Measurements from ENCODE around the gene ATP9A.

ATP9A gene

GRCh38 chr20:51591871-51592270 is 176.3 kb downstream of the ATP9A start:
- H3K4me3 ChIP-seq, result no peak overlapping the region
- peak overlapping the region in 1 of 21 experiments; percentile 54 for H3K27ac ChIP-seq

- H3K4me3 ChIP-seq, result no peak overlapping the region
- no peak overlapping the region for H3K27ac ChIP-seq
Measured at GRCh38 chr20:51588762-51589161, 179.4 kb downstream of the ATP9A start.

DNA sequence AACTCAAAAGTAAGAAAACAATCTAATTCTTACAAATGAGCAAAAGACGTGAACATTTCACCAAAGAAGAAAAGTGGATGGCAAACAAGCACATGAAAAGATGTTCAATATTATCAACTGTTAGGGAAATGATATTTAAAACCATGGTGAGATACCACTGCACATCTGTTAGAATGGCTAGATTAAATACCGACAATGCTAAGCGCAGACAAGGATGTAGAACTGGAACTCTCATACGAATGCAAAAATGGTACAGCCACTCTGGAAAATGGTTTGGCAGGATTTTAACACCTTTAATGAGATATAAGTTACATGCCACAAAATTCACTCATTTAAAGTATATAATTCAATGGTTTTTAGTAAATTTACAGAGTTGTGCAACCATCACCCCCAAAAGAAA is 181.0 kb downstream of the ATP9A start:
- H3K27ac ChIP-seq, result no peak overlapping the region
- no peak overlapping the region for H3K4me3 ChIP-seq

GRCh38 chr20:51586005-51586440 is 182.2 kb downstream of the ATP9A start:
- Histone ChIP-seq H3K4me3 (no peak overlapping the region), H3K27ac (no peak overlapping the region)

GRCh38 chr20:51585148-51585547 is 183.0 kb downstream of the ATP9A start:
- H3K4me3 ChIP-seq, result no peak overlapping the region
- H3K27ac ChIP-seq, result no peak overlapping the region

DNA sequence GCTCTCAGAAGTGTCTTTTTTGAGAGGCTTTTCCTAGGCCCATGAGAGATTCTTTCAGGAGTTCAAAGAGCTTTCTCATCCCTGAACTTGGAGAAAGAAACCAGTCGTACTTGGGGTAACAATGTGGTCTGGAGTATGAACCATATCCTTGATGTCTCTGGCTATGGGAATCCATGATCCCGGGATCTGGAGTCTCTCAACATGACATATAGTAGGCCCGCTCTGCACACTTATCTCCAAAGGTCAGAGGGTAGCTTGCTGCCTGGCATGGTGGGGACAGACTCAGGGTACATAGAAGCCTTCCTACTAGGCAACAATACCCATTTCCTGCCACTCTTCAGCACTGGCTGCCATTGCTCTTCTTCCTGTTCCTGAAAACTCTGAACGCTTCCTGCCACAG is 183.5 kb downstream of the ATP9A start:
- Histone ChIP-seq H3K4me3 (no peak overlapping the region), H3K27ac (no peak overlapping the region)

- Histone ChIP-seq H3K4me3 (no peak overlapping the region), H3K27ac (no peak overlapping the region)
Measured at GRCh38 chr20:51584116-51584515, 184.1 kb downstream of the ATP9A start.

GRCh38 chr20:51583499-51583898 is 184.7 kb downstream of the ATP9A start:
- Histone ChIP-seq H3K4me3 (no peak overlapping the region), H3K27ac (peak overlapping the region in 1 of 21 experiments; percentile 23)

GRCh38 chr20:51583073-51583472 is 185.1 kb downstream of the ATP9A start:
- Histone ChIP-seq H3K27ac (peak overlapping the region in 1 of 21 experiments; percentile 23), H3K4me3 (no peak overlapping the region)

GRCh38 chr20:51581571-51581970 is 186.6 kb downstream of the ATP9A start:
- Histone ChIP-seq H3K4me3 (no peak overlapping the region), H3K27ac (no peak overlapping the region)

- Histone ChIP-seq H3K4me3 (no peak overlapping the region), H3K27ac (peak overlapping the region in 1 of 21 experiments; percentile 34)
Measured at GRCh38 chr20:51579137-51579536, 189.1 kb downstream of the ATP9A start.

GRCh38 chr20:51578145-51578459 is 190.1 kb downstream of the ATP9A start:
- no peak overlapping the region for H3K27ac ChIP-seq
- H3K4me3 ChIP-seq, result no peak overlapping the region

- Histone ChIP-seq H3K4me3 (no peak overlapping the region), H3K27ac (no peak overlapping the region)
Measured at GRCh38 chr20:51577432-51578144, 190.6 kb downstream of the ATP9A start.

DNA sequence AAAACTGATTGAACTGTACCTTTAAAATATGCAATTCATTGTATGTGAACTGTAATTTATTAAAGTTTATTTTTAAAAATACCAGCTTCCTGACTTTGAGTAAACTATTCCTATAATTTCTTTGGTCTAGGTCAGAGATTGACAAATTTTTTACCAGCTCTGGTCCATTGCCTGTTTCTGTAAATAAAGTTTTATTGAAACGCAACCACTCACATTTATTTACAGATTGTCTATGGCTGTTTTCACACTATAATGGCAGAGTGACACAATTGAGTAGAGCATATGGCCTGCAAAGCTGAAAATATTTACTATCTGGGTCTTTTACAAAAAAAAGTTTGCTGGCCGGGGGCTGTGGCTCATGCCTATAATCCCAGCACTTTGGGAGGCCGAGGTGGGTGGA is 192.7 kb downstream of the ATP9A start:
- no peak overlapping the region for H3K4me3 ChIP-seq
- no peak overlapping the region for H3K27ac ChIP-seq

DNA sequence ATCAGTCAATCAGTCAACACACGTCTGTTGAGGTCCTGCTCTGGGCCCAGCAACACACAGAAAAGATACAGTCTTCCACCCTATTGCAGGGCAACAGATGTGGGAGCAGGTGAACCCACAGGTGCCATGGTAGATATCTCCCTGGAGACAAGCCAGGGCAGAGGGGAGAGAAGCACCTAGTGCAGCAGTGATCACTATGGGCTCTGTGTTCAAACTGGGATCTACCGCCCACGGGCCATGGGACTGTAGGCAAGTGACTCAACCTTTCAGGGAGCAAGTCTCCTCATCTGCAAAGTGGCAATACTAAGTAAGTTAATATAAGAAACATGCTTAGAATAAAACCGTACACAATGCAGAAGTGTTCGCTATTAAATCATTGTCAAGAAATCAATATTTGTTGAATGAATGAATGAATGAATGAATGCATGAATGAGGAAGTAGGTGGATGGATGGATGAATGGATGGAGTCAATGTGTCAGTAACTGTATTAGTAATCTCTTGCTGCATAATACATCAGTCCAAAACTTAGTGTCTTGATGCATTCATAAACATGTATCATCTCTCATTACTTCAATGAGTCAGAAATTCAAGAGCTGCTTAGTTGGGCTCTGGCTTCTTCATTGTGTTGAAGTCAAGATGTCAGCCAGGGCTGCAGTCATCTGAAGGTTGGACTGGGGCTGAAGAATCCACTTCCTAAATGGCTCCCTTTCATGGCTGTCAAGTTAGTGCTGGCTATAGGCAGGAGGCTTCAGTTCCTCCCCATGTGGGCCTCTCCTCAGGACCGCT is 193.7 kb downstream of the ATP9A start:
- Histone ChIP-seq H3K27ac (peak overlapping the region in 1 of 21 experiments; percentile 0), H3K4me3 (no peak overlapping the region)

- H3K27ac ChIP-seq, result peak overlapping the region in 2 of 21 experiments; percentile 0 to 19
- no peak overlapping the region for H3K4me3 ChIP-seq
Measured at GRCh38 chr20:51573576-51574243, 194.5 kb downstream of the ATP9A start.

DNA sequence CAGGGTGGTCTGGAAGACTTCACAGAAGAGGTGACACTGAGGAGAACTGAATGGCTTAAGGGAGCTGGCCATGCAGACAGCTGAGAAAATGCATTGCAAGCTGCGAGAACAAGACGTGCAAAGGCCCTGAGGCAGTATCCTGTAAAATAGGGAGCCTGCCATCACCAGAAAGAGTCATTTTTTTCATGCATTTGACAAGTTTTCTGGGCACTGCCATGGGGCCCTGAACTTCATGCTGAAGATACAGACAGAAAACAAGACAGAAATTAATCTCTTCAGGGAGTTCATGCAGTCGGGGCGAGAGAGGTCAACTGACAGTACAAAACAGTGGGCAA is 196.8 kb downstream of the ATP9A start:
- H3K27ac ChIP-seq, result no peak overlapping the region
- H3K4me3 ChIP-seq, result no peak overlapping the region

GRCh38 chr20:51570739-51571459 is 197.3 kb downstream of the ATP9A start:
- H3K4me3 ChIP-seq, result no peak overlapping the region
- H3K27ac ChIP-seq, result peak overlapping the region in 8 of 21 experiments; percentile 0 to 75 (median 30)

- Histone ChIP-seq H3K27ac (peak overlapping the region in 8 of 21 experiments; percentile 0 to 75 (median 30)), H3K4me3 (no peak overlapping the region)
Measured at GRCh38 chr20:51569815-51570738, 198.1 kb downstream of the ATP9A start.
